Activated T-cell treated with anti-CD3 and anti-CD28 coated beads, Interleukin-2, amount 50 U/mL, for 72 hours (primary cell): ENCODE results near the gene GMIP. TPM values are rescaled to one million over a fixed set of nuclear protein-coding genes. Genes with fewer than 3 reads are reported as not detected.
A peak's percentile ranks its signal among the peaks of the same experiment; 100 is the strongest.
"Not testable (repeated sequence)": the region's sequence is repeated elsewhere in the genome, so short reads cannot be mapped to it uniquely, and the experiment has no call there.

Source experiments
- ATAC-seq, 2 donors: fragments of 150-1000 bp; cut with Tn5 transposase; replicated peaks in 1 of 2; 2 replicates each; pipeline ENCODE4 v1.10.0; 2021; ENCODE audit warnings: moderate library complexity in 2 of 2, mild to moderate bottlenecking in 1 of 2
- DNase-seq, 2 donors: peaks; one replicate each; pipeline ENCODE4 v3.0.0; 2021 to 2022; ENCODE audit warnings: mixed read lengths in 1 of 2
- H3K27ac Mint-ChIP-seq: one replicate; pipeline ENCODE4 v1.8.0; 2022; ENCODE audit warnings: mild to moderate bottlenecking, moderate library complexity, mixed read lengths
- H3K27me3 Mint-ChIP-seq: one replicate; pipeline ENCODE4 v1.8.0; 2022; ENCODE audit warnings: low read depth, mixed read lengths
- H3K36me3 Mint-ChIP-seq, 2 donors: one replicate each; pipeline ENCODE4 v1.8.0; 2022; ENCODE audit warnings: mixed read lengths in 2 of 2, mild to moderate bottlenecking in 1 of 2; ENCODE audit not compliant: insufficient read depth in 2 of 2
- H3K4me1 Mint-ChIP-seq: one replicate; pipeline ENCODE4 v1.8.0; 2022; ENCODE audit warnings: low read depth, mixed read lengths
- H3K4me3 Mint-ChIP-seq, 2 donors: one replicate each; pipeline ENCODE4 v1.8.0; 2022; ENCODE audit warnings: mild to moderate bottlenecking in 2 of 2, mixed read lengths in 2 of 2, moderate library complexity in 2 of 2
- H3K9me3 Mint-ChIP-seq, 2 donors: one replicate each; pipeline ENCODE4 v1.8.0; 2022; ENCODE audit warnings: mixed read lengths in 2 of 2
- total RNA-seq, 2 donors: library from RNA; stranded (reverse); gene quantifications; one replicate each; pipeline ENCODE4 v1.2.3, GENCODE V29; 2022

GMIP gene, protein sequence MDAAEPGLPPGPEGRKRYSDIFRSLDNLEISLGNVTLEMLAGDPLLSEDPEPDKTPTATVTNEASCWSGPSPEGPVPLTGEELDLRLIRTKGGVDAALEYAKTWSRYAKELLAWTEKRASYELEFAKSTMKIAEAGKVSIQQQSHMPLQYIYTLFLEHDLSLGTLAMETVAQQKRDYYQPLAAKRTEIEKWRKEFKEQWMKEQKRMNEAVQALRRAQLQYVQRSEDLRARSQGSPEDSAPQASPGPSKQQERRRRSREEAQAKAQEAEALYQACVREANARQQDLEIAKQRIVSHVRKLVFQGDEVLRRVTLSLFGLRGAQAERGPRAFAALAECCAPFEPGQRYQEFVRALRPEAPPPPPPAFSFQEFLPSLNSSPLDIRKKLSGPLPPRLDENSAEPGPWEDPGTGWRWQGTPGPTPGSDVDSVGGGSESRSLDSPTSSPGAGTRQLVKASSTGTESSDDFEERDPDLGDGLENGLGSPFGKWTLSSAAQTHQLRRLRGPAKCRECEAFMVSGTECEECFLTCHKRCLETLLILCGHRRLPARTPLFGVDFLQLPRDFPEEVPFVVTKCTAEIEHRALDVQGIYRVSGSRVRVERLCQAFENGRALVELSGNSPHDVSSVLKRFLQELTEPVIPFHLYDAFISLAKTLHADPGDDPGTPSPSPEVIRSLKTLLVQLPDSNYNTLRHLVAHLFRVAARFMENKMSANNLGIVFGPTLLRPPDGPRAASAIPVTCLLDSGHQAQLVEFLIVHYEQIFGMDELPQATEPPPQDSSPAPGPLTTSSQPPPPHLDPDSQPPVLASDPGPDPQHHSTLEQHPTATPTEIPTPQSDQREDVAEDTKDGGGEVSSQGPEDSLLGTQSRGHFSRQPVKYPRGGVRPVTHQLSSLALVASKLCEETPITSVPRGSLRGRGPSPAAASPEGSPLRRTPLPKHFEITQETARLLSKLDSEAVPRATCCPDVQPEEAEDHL
- 10 to 100 TPM; 96.4 to 99.8 TPM for total RNA-seq

DNA sequence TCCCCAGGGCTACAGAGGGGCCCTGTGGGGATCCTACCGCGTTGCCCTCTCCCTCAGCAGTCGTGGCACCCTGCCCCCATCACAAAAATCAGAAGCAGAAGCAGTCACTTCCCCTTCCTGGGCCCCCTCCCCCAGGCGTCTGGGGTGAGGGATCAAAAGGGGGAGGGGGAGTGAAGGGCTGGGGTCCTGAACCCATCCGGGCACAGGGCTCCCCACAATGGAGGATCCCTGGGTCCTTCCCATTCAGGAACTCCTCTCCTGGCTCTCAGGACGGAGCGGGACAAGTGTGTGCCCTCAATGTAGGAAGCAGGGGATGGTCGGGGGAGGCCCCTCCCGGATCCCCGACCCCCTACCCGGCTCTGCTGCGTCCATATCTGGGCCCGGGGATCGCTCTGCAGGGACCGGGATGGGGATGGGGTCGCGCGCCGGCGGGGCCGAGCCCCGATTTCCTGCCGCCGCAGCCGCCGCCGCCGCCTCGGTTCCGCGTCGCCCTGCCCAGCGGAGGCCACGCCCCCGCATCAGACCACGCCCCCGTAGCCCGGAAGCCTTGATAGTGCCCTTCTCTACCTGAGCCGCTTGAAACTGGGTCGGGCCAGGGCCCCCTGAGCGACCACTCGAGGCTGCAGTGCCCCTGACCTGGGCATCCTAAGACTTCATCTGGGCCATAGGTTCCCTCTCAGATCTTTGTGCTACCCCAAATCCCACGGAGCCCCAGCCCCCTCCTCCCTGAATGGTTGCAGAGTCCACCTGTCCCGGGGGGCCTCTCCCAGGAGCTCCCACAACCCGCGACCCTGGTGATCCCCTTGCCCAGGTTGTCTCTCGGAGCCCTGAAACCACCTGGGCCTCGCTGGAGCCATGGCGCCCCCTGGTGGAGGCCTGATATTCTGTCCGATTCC is at the start of gene GMIP:
Gene GMIP (minus strand): TSS at position 500 of the 896 bp plus-strand sequence. CDS start 128 bp downstream, at position 372.
- Mint-ChIP-seq H3K27ac (peak within 1 kb of the TSS; percentile 94), H3K27me3 (no peaks in the 10 kb centered on the region), H3K4me1 (peaks cover 14% of the 10 kb centered on the region), H3K4me3 (peak within 1 kb of the TSS; percentile 97 to 99), H3K9me3 (no peaks in the 10 kb centered on the region), H3K36me3 (peaks cover 6 to 15% of the 10 kb centered on the region in 2 donors)
- ATAC-seq (peak; percentile 90 to 92), DNase-seq (peak; percentile 91 to 93)

DNA sequence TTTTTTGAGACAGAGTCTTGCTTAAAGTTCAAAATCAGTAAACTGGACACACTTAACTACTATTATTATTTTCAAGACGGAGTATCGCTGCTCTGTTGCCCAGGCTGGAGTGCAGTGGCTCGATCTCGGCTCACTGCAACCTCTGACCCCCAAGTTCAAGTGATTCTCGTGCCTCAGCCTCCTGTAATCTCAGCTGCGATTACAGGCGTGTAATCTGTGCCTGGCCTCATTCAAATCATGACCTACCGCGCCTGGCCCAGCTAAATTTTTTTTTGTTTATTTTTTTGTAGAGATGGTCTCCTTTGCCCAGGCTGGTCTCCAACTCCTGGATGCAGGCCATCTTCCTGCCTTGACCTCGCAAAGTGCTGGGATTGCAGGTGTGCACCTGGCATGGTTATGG is 48.2 kb upstream of the GMIP start:
- Mint-ChIP-seq H3K4me1 (no peaks in the 10 kb centered on the region), H3K36me3 (peaks cover 9 to 10% of the 10 kb centered on the region in 2 donors), H3K9me3 (peaks cover 2 to 8% of the 10 kb centered on the region in 2 donors), H3K27me3 (no peaks in the 10 kb centered on the region), H3K27ac (no peak overlapping the region), H3K4me3 (no peak overlapping the region)
- DNase-seq: no peak
- no peak for ATAC-seq

DNA sequence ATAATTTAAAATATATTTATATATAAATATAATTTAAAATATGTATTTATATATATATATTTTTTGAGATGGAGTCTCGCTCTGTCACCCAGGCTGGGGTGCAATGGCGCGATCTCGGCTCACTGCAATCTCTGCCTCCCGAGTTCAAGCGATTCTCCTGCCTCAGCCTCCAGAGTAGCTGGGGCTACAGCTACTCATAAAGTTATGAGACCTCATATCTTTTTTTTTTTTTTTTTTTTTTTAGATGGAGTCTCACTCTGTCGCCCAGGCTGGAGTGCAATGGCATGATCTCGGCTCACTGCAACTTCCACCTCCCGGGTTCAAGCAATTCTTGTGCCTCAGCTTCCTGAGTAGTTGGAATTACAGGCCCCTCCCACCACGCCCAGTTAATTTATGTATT is 45.6 kb upstream of the GMIP start:
- H3K4me1 Mint-ChIP-seq, H3K27ac Mint-ChIP-seq, H3K27me3 Mint-ChIP-seq, DNase-seq, H3K4me3 Mint-ChIP-seq: not testable (repeated sequence)
- peaks cover 8 to 11% of the 10 kb centered on the region in 2 donors for H3K9me3 Mint-ChIP-seq
- peaks cover 12 to 23% of the 10 kb centered on the region in 2 donors for H3K36me3 Mint-ChIP-seq
- ATAC-seq: peak; percentile 10 to 52

DNA sequence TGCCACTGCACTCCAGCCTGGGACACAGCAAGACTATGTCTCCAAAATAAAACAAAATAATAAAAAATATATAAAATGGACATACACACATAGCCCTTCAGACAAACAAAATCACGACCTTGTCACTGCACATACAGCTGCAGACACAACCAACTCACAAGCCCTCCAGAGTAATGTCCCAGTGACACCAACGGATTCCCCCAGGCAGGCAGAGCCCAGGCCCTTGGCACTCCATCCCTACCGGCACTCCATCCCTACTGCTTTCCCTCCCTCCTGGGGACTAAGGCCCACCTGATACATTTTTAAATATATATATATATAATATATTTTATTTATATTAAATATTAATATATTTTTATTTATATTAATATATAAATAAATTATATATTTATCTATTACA is 43.6 kb upstream of the GMIP start:
- Mint-ChIP-seq H3K27me3 (no peaks in the 10 kb centered on the region), H3K9me3 (peaks cover 14 to 15% of the 10 kb centered on the region in 2 donors), H3K36me3 (peaks cover 21 to 42% of the 10 kb centered on the region in 2 donors), H3K27ac (no peak overlapping the region), H3K4me1 (no peaks in the 10 kb centered on the region), H3K4me3 (no peak overlapping the region)
- DNase-seq (no peak), ATAC-seq (peak; percentile 59)

DNA sequence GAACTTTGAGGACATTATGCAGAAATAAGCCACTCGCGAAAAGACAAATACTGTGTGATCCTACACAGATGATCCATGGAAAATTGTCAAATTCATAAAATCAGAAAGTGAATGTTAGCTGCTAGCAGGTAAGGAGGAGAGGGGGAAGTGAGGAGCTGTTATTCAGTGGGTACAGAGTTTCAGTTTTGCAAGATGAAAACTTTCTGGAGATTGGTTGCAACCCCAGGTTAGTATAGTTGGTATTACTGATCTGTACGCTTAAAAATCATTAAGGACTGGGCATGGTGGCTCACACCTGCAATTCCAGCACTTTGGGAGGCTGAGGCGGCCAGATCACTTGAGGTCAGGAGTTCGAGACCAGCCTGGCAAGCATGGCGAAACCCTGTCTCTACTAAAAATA is 43.1 kb upstream of the GMIP start:
- peaks cover 14 to 15% of the 10 kb centered on the region in 2 donors for H3K9me3 Mint-ChIP-seq
- no peaks in the 10 kb centered on the region for H3K27me3 Mint-ChIP-seq
- ATAC-seq (peak in 1 of 2 donors; percentile 28), DNase-seq (no peak)
- peaks cover 21 to 43% of the 10 kb centered on the region in 2 donors for H3K36me3 Mint-ChIP-seq
- H3K27ac Mint-ChIP-seq: no peak overlapping the region
- no peaks in the 10 kb centered on the region for H3K4me1 Mint-ChIP-seq
- no peak overlapping the region for H3K4me3 Mint-ChIP-seq

DNA sequence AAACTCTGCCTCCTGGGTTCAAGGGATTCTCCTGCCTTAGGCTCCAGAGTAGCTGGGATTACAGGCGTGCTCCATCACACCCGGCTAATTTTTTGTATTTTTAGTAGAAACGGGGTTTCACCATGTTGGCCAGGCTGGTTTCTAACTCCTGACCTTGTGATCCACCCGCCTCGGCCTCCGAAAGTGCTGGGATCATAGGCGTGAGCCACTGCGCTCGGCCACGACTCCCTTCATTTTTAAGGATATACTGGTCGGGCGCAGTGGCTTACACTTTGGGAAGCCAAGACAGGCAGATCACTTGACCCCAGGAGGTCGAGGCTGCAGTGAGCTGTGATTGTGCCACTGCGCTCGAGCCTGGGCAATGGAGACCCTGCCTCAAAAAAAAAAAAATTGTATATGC is 42.7 kb upstream of the GMIP start:
- H3K4me3 Mint-ChIP-seq, H3K27ac Mint-ChIP-seq, H3K4me1 Mint-ChIP-seq, DNase-seq, H3K27me3 Mint-ChIP-seq: not testable (repeated sequence)
- Mint-ChIP-seq H3K36me3 (peaks cover 22 to 44% of the 10 kb centered on the region in 2 donors), H3K9me3 (peaks cover 14 to 16% of the 10 kb centered on the region in 2 donors)
- peak in 1 of 2 donors; percentile 6 for ATAC-seq

DNA sequence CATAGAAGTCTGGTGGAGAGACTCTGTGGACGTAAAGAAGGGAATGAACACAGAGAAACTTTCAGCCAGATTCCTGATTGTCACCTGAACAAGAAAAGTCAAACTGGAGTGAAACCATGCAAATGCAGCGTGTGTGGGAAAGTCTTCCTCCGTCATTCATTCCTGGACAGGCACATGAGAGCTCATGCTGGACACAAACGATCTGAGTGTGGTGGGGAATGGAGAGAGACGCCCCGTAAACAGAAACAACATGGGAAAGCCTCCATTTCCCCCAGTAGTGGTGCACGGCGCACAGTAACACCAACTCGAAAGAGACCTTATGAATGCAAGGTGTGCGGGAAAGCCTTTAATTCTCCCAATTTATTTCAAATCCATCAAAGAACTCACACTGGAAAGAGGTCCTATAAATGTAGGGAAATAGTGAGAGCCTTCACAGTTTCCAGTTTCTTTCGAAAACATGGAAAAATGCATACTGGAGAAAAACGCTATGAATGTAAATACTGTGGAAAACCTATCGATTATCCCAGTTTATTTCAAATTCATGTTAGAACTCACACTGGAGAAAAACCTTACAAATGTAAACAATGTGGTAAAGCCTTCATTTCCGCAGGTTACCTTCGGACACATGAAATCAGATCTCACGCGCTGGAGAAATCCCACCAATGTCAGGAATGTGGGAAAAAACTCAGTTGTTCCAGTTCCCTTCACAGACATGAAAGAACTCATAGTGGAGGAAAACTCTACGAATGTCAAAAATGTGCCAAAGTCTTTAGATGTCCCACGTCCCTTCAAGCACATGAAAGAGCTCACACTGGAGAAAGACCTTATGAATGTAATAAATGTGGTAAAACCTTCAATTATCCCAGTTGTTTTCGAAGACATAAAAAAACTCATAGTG is 36.0 kb upstream of the GMIP start:
- peaks cover 20 to 29% of the 10 kb centered on the region in 2 donors for H3K9me3 Mint-ChIP-seq
- peaks cover 50 to 88% of the 10 kb centered on the region in 2 donors for H3K36me3 Mint-ChIP-seq
- ATAC-seq: no peak
- H3K4me3 Mint-ChIP-seq: no peak overlapping the region
- peak overlapping the region; percentile 19 for H3K27ac Mint-ChIP-seq
- no peaks in the 10 kb centered on the region for H3K27me3 Mint-ChIP-seq
- H3K4me1 Mint-ChIP-seq: peaks cover 1% of the 10 kb centered on the region
- no peak for DNase-seq

DNA sequence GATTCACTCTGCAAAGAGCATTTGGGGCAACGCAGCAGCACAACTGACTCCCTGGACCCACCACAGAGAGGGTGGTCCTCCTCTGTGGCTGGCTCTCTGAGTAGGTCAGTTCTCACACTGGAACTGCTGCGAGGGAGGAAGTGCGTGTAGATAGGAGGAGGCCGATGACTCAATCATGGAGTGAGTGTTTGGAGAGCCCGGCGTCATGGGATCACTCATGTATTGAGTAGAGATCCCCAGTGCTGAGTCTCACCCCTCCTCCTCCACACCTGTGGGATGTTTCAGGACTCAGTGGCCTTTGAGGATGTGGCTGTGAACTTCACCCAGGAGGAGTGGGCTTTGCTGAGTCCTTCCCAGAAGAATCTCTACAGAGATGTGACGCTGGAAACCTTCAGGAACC is 34.1 kb upstream of the GMIP start:
- Mint-ChIP-seq H3K9me3 (peaks cover 13 to 22% of the 10 kb centered on the region in 2 donors), H3K36me3 (peaks cover 47 to 84% of the 10 kb centered on the region in 2 donors), H3K4me1 (peaks cover 9% of the 10 kb centered on the region), H3K27ac (peak overlapping the region; percentile 69), H3K27me3 (no peaks in the 10 kb centered on the region), H3K4me3 (peak overlapping the region in 1 of 2 donors; percentile 18)
- ATAC-seq: no peak
- DNase-seq: no peak

DNA sequence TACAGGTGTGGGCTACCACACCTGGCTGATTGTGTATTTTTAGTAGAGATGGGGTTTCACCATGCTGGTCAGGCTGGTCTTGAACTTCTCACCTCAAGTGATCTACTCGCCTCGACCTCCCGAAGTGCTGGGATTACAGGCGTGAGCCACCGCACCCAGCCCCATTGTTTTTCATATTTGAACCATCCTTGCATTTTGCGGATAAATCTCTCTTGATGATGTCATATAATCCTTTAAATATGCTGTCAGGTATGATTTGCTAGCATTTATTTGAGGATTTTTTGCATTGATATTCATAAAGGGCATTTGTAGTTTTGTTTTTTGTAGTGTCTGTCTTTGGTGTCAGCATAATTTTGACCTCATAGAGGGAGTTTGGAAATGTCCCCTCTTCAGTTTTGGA is 30.9 kb upstream of the GMIP start:
- H3K27ac Mint-ChIP-seq: no peak overlapping the region
- peaks cover 29% of the 10 kb centered on the region for H3K4me1 Mint-ChIP-seq
- no peak for DNase-seq
- H3K36me3 Mint-ChIP-seq: peaks cover 44 to 84% of the 10 kb centered on the region in 2 donors
- no peak overlapping the region for H3K4me3 Mint-ChIP-seq
- peaks cover 13 to 14% of the 10 kb centered on the region in 2 donors for H3K9me3 Mint-ChIP-seq
- H3K27me3 Mint-ChIP-seq: no peaks in the 10 kb centered on the region
- no peak for ATAC-seq

DNA sequence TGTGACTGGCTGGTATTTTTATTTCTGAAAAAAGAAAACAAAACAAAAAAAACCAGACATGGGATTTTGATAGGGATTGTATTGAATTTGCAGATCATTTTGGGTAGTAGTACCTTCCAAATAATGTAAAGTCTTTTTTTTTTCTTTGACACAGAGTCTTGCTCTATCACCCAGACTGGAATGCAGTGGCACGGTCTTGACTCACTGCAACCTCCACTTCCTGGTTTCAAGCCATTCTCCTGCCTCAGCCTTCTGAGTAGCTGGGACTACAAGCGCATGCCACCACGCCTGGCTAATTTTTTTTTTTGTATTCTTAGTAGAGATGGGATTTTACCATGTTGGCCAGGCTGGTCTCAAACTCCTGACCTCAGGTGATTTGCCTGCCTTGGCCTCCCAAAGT is 29.4 kb upstream of the GMIP start:
- ATAC-seq: no peak
- Mint-ChIP-seq H3K9me3 (peaks cover 7 to 8% of the 10 kb centered on the region in 2 donors), H3K27me3 (no peaks in the 10 kb centered on the region), H3K36me3 (peaks cover 38 to 75% of the 10 kb centered on the region in 2 donors), H3K4me3 (peak overlapping the region in 1 of 2 donors; percentile 27), H3K4me1 (peaks cover 37% of the 10 kb centered on the region), H3K27ac (peak overlapping the region; percentile 72)
- DNase-seq: no peak

DNA sequence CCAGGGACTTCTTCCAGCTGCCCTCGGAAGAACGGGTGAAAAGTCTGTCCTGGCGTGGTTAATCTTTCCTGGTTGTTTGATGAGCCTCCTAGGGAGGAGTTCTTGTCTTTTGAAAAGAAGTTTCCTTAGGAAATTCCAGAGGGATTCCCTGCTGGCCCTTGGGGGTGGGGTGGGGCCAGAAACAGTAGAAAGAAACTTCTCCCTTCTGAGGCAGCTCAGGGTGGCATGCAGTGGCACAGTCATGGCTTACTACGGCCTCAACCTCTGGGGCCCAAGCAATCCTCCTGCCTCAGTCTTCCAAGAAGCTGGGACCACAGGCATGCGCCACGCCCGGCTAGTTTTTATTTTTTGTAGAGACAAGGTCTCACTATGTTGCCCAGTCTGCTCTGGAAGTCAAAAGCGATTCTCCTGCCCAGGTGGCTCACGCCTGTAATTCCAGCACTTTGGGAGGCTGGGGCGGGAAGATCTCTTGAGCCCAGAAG is 26.7 kb upstream of the GMIP start:
- Mint-ChIP-seq H3K4me3 (peak overlapping the region; percentile 91 to 92), H3K27me3 (no peaks in the 10 kb centered on the region), H3K27ac (peak overlapping the region; percentile 90), H3K9me3 (no peaks in the 10 kb centered on the region), H3K4me1 (peaks cover 42% of the 10 kb centered on the region), H3K36me3 (peaks cover 21 to 54% of the 10 kb centered on the region in 2 donors)
- DNase-seq (no peak), ATAC-seq (no peak)
